T-helper 2 cell (primary cell): ENCODE measurements around the gene DXO.

Experiments
- DNase-seq, 5 experiments: peaks; one replicate each; pipeline versions ENCODE4 v3.0.0 to v3.0.0-alpha.2; 2012 to 2022

Gene DXO

DNA sequence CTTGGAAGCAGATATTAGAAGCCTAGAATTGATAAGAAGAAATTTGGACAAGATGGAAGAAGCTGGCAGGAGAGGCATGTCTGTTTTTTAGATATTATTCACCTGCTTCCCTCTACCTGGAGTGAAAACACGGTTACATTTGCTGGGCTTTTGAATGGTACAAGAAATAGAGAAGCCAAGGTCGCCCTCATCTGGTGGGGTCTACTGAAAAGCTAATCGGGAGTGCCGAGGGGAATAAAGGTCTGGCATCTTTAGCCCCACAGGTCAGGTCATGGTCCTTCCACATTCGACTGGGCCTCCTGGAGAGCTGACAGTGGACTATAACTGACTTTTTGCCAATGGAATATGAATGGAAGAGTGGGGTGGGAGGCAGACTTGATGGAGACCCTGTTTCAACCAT lies 49.0 kb downstream of the DXO start:
- no peak for DNase-seq

GRCh38 chr6:31920811-31921210 lies 51.1 kb downstream of the DXO start:
- DNase-seq = no peak
